ENCODE results near the gene VANGL1.

GRCh38 chr1:115710859-115711624, 69.3 kb downstream of the VANGL1 start:
- TF ChIP-seq POLR2A (IDR thresholded peaks at IDR 0.05) (no peak), CTCF (IDR thresholded peaks at IDR 0.05) (no peak)

Data from lower leg skin (tissue), 3 donors.